Fibroblast of villous mesenchyme (primary cell): ENCODE data around the gene SH3YL1. TPM values are rescaled to one million over a fixed set of nuclear protein-coding genes. Genes with fewer than 3 reads are reported as not detected.

Experiments used
- DNase-seq: peaks from one replicate; pipeline ENCODE4 v3.0.0-alpha.2; 2010; ENCODE audit warnings: low read depth
- H3K4me3 ChIP-seq: 2 replicates; pipeline ENCODE4 v1.5.1; 2011; ENCODE audit warnings: low read depth, mild to moderate bottlenecking, low read length
- CTCF ChIP-seq: IDR thresholded peaks from 2 replicates; pipeline ENCODE4 v1.5.1; 2012; ENCODE audit warnings: low read depth, mild to moderate bottlenecking, low read length; ENCODE audit not compliant: insufficient read depth
- total RNA-seq: library from RNA; depleted of rRNA; stranded (reverse); fragments of >200 nt; gene quantifications from 2 replicates; pipeline ENCODE4 v1.2.3, GENCODE V29; 2012

The SH3YL1 gene
- total RNA-seq, 1 donor = 35.4 TPM

- TF ChIP-seq CTCF = no peak
- H3K4me3 ChIP-seq = no peak overlapping the region
- DNase-seq = no peak
These were observed 31.3 kb upstream of the SH3YL1 start for GRCh38 chr2:295090-295489.

- TF ChIP-seq CTCF = peak; percentile 85
- peak overlapping the region; percentile 58 for H3K4me3 ChIP-seq
- DNase-seq = peak; percentile 79
These were observed 26.4 kb upstream of the SH3YL1 start for GRCh38 chr2:290090-290722.

- peak overlapping the region; percentile 58 for H3K4me3 ChIP-seq
- peak; percentile 17 for DNase-seq
- no peak for TF ChIP-seq CTCF
These were observed 25.7 kb upstream of the SH3YL1 start for GRCh38 chr2:289362-290089.

GRCh38 chr2:288758-289361 lies 25.0 kb upstream of the SH3YL1 start:
- H3K4me3 ChIP-seq = peak overlapping the region; percentile 58
- TF ChIP-seq CTCF = no peak
- no peak for DNase-seq

GRCh38 chr2:287911-288757 lies 24.3 kb upstream of the SH3YL1 start, which contains the start of gene ALKAL2:
Gene ALKAL2 (minus strand): TSS chr2:288091. CDS start chr2:287835, 256 bp downstream.
- H3K4me3 ChIP-seq = peak within 1 kb of the TSS; percentile 27
- DNase-seq = peak; percentile 14
- no peak for TF ChIP-seq CTCF

- peak; percentile 37 for DNase-seq
- H3K4me3 ChIP-seq = peak overlapping the region; percentile 27
- no peak for TF ChIP-seq CTCF
These were observed 23.6 kb upstream of the SH3YL1 start for GRCh38 chr2:287471-287885.
